ENCODE measurements around the gene ZMIZ1.

Gene ZMIZ1

DNA sequence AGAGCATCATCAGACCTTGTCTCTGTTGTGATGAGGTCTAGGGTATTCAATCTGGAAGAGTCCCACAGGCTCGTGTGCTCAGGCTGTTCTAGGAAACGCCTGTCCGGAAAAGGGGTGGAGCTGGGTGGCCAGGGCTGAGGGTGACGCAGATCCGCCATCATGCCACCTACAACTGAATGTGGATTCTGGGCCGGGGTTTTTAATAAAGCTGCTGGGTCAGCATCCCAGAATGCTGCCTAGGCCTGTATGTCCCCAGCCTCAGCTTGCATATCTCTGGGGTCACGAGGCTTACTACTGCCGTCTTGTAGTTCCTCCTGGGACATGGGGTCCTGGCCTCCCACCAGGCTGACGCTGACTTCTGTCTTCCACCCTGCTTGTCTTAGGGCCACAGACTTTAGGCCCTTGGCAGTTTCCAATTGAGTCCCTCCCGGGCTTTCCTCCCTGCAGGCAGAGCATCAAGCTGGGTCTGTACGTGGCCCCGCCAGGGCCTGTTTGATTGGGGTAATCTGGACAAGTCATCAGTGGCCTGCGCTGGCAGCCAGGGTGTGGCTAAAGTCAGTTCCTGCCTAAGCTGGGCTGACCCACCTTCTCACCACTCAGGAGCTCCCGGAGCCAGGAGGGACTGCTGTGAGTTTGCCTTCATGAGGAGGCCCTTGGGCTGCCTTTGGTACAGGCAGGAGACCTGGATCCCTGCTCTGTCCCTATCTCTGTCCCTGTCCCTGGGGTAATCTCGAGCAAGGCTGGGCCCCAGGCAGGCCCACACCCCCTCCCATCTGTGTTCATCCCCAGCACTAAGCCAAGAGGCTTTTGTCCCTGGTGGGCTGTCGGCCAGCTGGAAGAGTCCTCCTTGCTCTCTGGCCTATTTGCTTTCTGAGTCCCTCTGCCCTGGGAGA is 79.9 kb downstream of the ZMIZ1 start:
- in situ Hi-C loops (cut with HindIII; ENCODE audit: low sequenced_read_pairs), result no loop called here

GRCh38 chr10:79149345-79149661 is 80.5 kb downstream of the ZMIZ1 start:
- in situ Hi-C loops (cut with HindIII; ENCODE audit: low sequenced_read_pairs), result no loop called here

- in situ Hi-C loops (cut with HindIII; ENCODE audit: low sequenced_read_pairs), result no loop called here
Measured at GRCh38 chr10:79149662-79150443, 81.1 kb downstream of the ZMIZ1 start.

DNA sequence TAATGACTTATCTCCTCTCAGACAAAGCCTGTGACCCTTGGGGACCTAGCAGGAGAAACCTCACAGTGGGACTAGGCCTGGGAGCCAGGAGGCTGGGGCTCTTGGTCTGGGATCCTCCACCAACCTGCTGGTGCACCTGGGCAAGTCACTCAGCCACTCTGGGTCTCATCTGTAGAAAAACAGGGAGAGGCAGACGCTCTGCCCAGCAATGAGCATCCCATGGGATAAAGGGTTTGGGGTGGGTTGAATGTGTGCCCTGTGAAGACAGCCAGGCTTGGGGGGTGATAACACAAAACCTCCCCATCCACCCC is 81.6 kb downstream of the ZMIZ1 start:
- in situ Hi-C loops (cut with HindIII; ENCODE audit: low sequenced_read_pairs), result no loop called here

DNA sequence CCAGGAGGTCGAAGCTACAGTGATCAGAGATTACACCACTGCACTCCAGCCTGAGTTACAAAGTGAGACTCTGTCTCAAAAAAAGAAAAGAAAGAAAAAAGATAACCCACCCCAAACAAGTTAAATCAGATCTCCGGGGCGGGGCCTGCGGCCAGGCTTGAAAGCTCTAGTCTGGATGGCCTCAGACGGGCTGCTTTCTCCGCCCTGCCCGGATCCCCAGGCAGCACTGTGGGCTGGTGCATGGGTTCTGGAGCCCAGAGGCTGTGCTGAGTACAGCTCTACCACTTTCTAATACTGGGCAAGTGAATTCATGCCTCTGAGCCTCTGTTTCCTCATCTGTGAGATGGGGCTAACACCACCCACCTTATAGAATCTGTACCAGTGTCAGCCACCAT is 83.7 kb downstream of the ZMIZ1 start:
- in situ Hi-C loops (cut with HindIII; ENCODE audit: low sequenced_read_pairs), result no loop called here

DNA sequence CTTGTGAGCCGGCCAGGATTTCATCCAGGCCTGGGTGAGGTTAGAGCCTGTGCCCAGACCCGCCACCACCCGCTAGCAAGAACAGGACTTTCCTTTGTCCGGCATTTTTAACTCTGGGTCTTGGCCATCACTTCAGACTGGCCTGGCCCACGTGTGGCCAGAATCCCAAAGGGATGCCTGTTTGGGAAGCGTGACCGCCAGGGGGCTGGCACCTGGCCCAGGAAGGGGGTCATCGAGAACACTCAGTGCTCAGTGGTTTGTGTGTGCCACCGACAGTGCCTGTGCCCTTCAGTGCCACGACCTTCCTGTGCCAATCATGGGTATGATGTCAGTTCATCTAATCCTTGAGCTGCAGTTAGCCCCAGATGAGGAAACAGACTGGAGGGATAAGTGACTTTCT is 85.0 kb downstream of the ZMIZ1 start:
- in situ Hi-C loops (cut with HindIII; ENCODE audit: low sequenced_read_pairs), result no loop called here

DNA sequence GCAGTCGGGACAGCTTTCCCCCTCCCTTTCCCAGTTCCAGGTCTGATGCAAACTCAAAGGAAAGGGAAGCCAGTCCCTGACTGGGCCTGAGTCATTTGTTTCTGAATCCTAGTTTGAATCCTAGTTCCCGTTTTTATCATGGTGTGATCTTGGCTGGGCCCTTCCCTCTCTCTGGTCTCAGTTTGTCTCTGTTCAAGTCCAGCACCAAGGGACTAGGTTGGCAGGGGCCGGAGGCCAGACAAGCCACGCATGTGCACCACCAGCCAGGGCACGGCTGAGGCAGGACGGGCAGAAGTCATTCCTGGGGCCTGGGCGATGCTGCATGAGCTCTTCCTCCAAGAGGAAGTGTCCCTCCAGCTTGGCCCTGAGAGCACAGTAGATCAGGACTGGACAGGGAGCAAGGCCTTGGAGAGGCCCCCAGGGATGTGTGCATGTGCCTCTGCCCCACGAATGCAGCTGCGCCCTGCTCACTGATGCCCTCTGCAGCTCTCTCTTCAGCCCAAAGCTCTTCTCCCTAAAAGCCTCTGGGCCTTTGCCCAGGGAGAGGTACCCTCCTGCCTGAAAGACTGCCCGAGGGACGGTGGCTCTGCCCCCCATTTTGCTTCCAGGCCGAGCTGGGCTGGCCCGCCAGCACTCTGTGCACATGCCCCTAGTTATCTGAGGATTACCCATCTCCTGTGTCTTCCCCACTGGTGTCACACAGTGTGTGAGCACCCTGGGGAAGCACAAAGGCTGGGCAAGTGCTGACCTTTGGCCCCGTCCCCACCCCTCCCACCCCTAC is 86.7 kb downstream of the ZMIZ1 start:
- in situ Hi-C loops (cut with HindIII; ENCODE audit: low sequenced_read_pairs), result no loop called here

GRCh38 chr10:79156334-79157274 is 87.8 kb downstream of the ZMIZ1 start:
- in situ Hi-C loops (cut with HindIII; ENCODE audit: low sequenced_read_pairs), result no loop called here

- in situ Hi-C loops (cut with HindIII; ENCODE audit: low sequenced_read_pairs), result no loop called here
Measured at GRCh38 chr10:79158004-79158340, 89.2 kb downstream of the ZMIZ1 start.

GRCh38 chr10:79158402-79159097 is 89.8 kb downstream of the ZMIZ1 start:
- in situ Hi-C loops (cut with HindIII; ENCODE audit: low sequenced_read_pairs), result no loop called here

DNA sequence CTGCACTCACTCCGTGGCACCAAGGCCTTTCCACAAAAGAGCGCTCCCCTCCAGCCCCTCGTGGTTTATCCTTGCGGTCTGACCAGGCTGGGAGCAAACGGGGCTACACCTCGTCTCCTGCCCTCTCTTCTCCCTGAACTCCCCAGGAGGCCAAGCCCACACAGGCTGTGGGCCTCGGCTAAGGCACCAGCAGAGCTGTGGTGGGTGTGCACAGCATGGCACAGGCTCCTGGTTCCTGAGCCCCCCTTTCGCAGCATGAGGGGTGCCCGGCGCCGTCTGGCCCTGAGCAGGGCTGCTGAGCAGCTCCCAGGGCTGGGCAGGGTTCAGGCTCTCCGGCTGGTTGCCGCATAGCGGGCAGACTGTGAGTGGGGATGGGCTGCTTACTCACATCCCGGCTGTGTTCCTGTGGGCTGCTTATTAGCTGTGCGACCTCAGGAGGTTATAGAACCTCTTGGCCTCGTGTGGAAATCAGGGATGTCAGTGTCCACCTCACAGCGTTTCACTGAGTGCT is 90.4 kb downstream of the ZMIZ1 start:
- in situ Hi-C loops (cut with HindIII; ENCODE audit: low sequenced_read_pairs), result no loop called here

GRCh38 chr10:79159785-79160184 is 91.0 kb downstream of the ZMIZ1 start:
- in situ Hi-C loops (cut with HindIII; ENCODE audit: low sequenced_read_pairs), result no loop called here

DNA sequence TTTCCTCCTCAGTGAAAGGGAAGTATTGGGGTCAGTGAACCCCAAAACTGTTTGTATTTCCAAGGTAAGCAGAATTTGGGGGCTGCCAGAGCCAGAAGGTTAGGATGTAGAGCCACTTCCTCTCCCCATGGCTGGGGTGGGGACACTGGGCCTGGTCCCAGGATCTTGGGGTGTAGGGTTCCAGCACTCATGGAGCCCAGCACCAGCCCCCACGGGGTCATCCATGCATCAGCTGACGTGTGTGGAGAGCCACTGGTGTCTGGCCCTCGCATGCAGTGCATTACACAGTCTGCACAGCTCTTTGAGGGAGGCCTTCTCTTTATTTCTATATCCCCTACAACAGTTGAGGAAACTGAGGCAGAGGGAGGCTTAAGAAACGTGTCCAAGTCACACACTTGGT is 91.4 kb downstream of the ZMIZ1 start:
- in situ Hi-C loops (cut with HindIII; ENCODE audit: low sequenced_read_pairs), result no loop called here

DNA sequence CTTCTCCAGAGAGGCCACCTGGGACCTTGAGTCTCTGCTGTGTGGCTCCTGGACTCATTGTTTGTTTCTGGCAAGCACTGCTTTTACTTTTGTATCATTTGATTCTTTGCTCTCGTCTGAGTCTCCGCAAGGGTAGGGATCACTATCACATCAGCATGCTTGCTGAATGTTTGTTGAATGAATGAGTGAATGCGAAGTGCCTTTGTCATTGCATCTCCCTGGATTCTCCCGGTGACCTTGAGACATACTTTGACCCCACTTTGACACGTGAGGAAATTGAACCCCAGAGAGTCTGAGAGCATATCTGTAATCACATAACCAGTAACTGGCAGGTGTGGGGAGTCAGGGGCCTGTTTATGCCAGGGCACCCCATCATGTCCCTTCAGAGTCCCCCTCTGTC is 92.8 kb downstream of the ZMIZ1 start:
- in situ Hi-C loops (cut with HindIII; ENCODE audit: low sequenced_read_pairs), result no loop called here

DNA sequence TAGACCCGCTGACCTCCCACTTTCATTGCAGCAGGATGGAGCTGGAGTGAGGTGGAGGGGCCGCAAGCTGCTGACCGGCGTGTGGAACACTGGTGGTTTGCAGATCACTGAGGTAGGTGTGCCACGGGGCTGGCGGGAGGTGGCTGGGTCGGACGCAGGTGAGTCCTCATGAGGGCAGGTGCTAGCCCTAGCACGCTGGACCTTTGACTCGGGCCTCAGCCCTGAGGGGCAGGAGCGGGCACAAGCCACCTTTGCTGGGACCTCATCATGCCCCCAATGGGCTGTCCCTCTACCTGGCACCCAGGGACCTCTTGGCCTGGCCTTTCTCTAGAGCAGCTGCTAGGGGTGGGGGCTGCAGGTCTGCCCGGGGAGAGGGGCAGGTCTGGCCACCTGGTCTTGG is 93.3 kb downstream of the ZMIZ1 start:
- in situ Hi-C loops (cut with HindIII; ENCODE audit: low sequenced_read_pairs), result no loop called here

DNA sequence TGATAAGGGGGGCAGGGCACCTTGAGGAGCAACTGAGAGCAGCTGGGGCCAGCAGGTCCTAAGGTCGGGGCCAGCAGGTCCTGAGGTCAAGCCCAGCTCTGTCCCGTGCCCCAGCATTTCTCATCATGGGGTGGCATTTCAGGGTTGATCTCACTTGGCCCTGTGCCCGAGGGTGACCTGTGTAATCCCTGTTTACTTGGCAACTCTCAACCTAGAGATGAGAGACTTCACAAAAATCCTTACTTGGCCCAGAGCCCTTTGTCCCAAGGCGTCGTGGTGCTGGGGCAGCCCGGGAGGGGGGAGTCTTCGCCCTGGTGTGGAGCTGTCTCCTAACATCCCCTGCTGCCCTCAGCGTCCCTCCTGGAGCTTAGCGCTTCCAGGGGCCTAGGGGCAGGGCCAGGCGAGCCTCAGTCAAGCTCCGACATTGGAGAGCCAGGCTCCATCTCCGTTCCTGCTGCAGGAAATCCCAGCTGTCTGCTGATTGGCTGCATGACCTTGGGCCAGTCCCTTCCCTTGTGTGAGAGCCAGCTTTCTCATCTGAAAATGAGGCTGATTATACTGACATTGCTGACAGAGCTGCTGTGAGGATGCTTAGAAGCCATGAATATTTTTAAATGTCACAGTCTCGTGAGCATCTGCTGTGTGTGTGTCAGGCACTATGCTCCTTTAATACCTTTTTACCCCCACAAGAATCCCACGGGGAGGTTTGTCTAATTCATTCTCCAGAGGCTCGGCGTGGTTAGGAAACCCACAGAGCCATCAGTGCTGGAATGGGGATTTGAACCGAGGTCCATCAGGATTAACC is 94.3 kb downstream of the ZMIZ1 start:
- in situ Hi-C loops (cut with HindIII; ENCODE audit: low sequenced_read_pairs), result no loop called here

GRCh38 chr10:79163666-79163975 is 94.9 kb downstream of the ZMIZ1 start:
- in situ Hi-C loops (cut with HindIII; ENCODE audit: low sequenced_read_pairs), result no loop called here

DNA sequence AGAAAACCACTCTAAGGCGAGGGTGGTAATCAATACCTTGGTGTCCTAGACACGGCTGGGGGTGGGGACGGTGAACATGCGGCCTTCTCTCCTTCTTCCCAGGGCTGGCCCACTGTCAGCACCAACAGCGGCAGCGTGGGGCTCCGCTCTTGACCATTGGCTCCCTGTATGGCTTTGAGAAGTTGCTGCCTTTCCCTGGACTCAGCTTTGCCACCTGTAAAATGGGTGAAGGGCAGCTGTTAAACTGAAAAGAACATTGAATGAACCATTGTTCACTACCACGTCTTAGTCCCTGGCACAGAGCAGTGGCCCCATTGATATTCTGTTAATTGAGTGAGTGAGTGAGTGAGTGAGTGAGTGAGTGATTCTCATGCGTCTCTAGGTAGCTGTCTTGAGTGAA is 95.3 kb downstream of the ZMIZ1 start:
- in situ Hi-C loops (cut with HindIII; ENCODE audit: low sequenced_read_pairs), result no loop called here

- in situ Hi-C loops (cut with HindIII; ENCODE audit: low sequenced_read_pairs), result no loop called here
Measured at GRCh38 chr10:79165070-79165778, 96.5 kb downstream of the ZMIZ1 start.

Measured in endothelial cell of hepatic sinusoid (primary cell).